KOPT-K1 (cell line): ENCODE measurements around the gene ADGRG1.

Experiments used
- H3K27ac ChIP-seq: fragments of 200-600 bp; sonication (generic); 2 replicates; pipeline ENCODE4 v1.5.1; 2016; ENCODE audit warnings: antibody characterized with exemption, mild to moderate bottlenecking, low read depth, low read length; ENCODE audit not compliant: poor library complexity, severe bottlenecking
- H3K36me3 ChIP-seq: fragments of 200-600 bp; sonication (generic); 2 replicates; pipeline ENCODE4 v1.5.1; 2017; ENCODE audit warnings: antibody characterized with exemption, mild to moderate bottlenecking, low read length, moderate library complexity; ENCODE audit not compliant: insufficient read depth
- H3K9me3 ChIP-seq: fragments of 200-600 bp; sonication (generic); 2 replicates; pipeline ENCODE4 v1.5.1; 2017; ENCODE audit warnings: antibody characterized with exemption, low read length, mild to moderate bottlenecking; ENCODE audit not compliant: insufficient read depth, poor library complexity, severe bottlenecking

The ADGRG1 gene

GRCh38 chr16:57680842-57681375 is 52.5 kb downstream of the ADGRG1 start:
- Histone ChIP-seq H3K36me3 (no peaks in the 10 kb centered on the region), H3K9me3 (no peaks in the 10 kb centered on the region), H3K27ac (no peak overlapping the region)

- Histone ChIP-seq H3K9me3 (no peaks in the 10 kb centered on the region), H3K36me3 (no peaks in the 10 kb centered on the region), H3K27ac (no peak overlapping the region)
Measured at GRCh38 chr16:57681950-57682728, 53.7 kb downstream of the ADGRG1 start.

GRCh38 chr16:57682809-57683635 is 54.6 kb downstream of the ADGRG1 start:
- Histone ChIP-seq H3K9me3 (no peaks in the 10 kb centered on the region), H3K27ac (no peak overlapping the region), H3K36me3 (no peaks in the 10 kb centered on the region)

GRCh38 chr16:57683636-57684545 is 55.5 kb downstream of the ADGRG1 start:
- H3K36me3 ChIP-seq: no peaks in the 10 kb centered on the region
- no peaks in the 10 kb centered on the region for H3K9me3 ChIP-seq
- no peak overlapping the region for H3K27ac ChIP-seq

- Histone ChIP-seq H3K36me3 (no peaks in the 10 kb centered on the region), H3K9me3 (no peaks in the 10 kb centered on the region), H3K27ac (peak overlapping the region; percentile 7)
Measured at GRCh38 chr16:57684626-57685358, 56.4 kb downstream of the ADGRG1 start.

- Histone ChIP-seq H3K9me3 (no peaks in the 10 kb centered on the region), H3K36me3 (no peaks in the 10 kb centered on the region), H3K27ac (peak overlapping the region; percentile 100)
Measured at GRCh38 chr16:57685633-57686032, 57.2 kb downstream of the ADGRG1 start.

- Histone ChIP-seq H3K9me3 (no peaks in the 10 kb centered on the region), H3K27ac (peak overlapping the region; percentile 100)
Measured at GRCh38 chr16:57686577-57686976, 58.1 kb downstream of the ADGRG1 start.

GRCh38 chr16:57687363-57687929 is 59.0 kb downstream of the ADGRG1 start:
- H3K27ac ChIP-seq: peak overlapping the region; percentile 100
- H3K9me3 ChIP-seq: no peaks in the 10 kb centered on the region
- H3K36me3 ChIP-seq: no peaks in the 10 kb centered on the region

More at GRCh38 chr16:57686577-57686976, 58.1 kb downstream of the ADGRG1 start:
- no peaks in the 10 kb centered on the region for H3K36me3 ChIP-seq

- Histone ChIP-seq H3K9me3 (no peaks in the 10 kb centered on the region), H3K27ac (peak overlapping the region; percentile 100), H3K36me3 (no peaks in the 10 kb centered on the region)
Measured at GRCh38 chr16:57688487-57688986, 60.1 kb downstream of the ADGRG1 start.

GRCh38 chr16:57688987-57689761 is 60.7 kb downstream of the ADGRG1 start:
- Histone ChIP-seq H3K27ac (peak overlapping the region; percentile 100), H3K9me3 (no peaks in the 10 kb centered on the region), H3K36me3 (no peaks in the 10 kb centered on the region)

GRCh38 chr16:57689762-57690558 is 61.5 kb downstream of the ADGRG1 start:
- H3K36me3 ChIP-seq: no peaks in the 10 kb centered on the region
- peak overlapping the region; percentile 100 for H3K27ac ChIP-seq
- no peaks in the 10 kb centered on the region for H3K9me3 ChIP-seq

- Histone ChIP-seq H3K27ac (peak overlapping the region; percentile 100), H3K36me3 (no peaks in the 10 kb centered on the region), H3K9me3 (no peaks in the 10 kb centered on the region)
Measured at GRCh38 chr16:57690782-57691471, 62.5 kb downstream of the ADGRG1 start.
